HG03457 (cell line): ENCODE measurements around the gene TTR.

Experiments
- ATAC-seq: cut with Tn5 transposase; IDR thresholded peaks from one replicate; pipeline ENCODE4 v1.9.1; 2021; ENCODE audit warnings: moderate number of reproducible peaks; ENCODE audit not compliant: unreplicated experiment

The TTR gene

GRCh38 chr18:31612124-31612523, 20.4 kb downstream of the TTR start:
- ATAC-seq, result no peak

- no peak for ATAC-seq
Observed at GRCh38 chr18:31614044-31614443, 22.4 kb downstream of the TTR start.

- ATAC-seq, result no peak
Observed at GRCh38 chr18:31616586-31616985, 24.9 kb downstream of the TTR start.

GRCh38 chr18:31617031-31617717, 25.5 kb downstream of the TTR start:
- ATAC-seq, result no peak

GRCh38 chr18:31618801-31619200, 27.1 kb downstream of the TTR start:
- no peak for ATAC-seq

- no peak for ATAC-seq
Observed at GRCh38 chr18:31619291-31619690, 27.6 kb downstream of the TTR start.

GRCh38 chr18:31624892-31625640, 33.4 kb downstream of the TTR start:
- ATAC-seq, result no peak

GRCh38 chr18:31626409-31626808, 34.7 kb downstream of the TTR start:
- no peak for ATAC-seq

GRCh38 chr18:31630549-31630948, 38.9 kb downstream of the TTR start:
- no peak for ATAC-seq

GRCh38 chr18:31631526-31631925, 39.8 kb downstream of the TTR start:
- no peak for ATAC-seq

- no peak for ATAC-seq
Observed at GRCh38 chr18:31632356-31632755, 40.7 kb downstream of the TTR start.

- peak; percentile 12 for ATAC-seq
Observed at GRCh38 chr18:31633392-31634330, 42.0 kb downstream of the TTR start.

- peak; percentile 94 for ATAC-seq
Observed at GRCh38 chr18:31634331-31634713, 42.6 kb downstream of the TTR start.

GRCh38 chr18:31636387-31636786, 44.7 kb downstream of the TTR start:
- ATAC-seq, result no peak

- ATAC-seq, result no peak
Observed at GRCh38 chr18:31637445-31637844, 45.8 kb downstream of the TTR start.

- no peak for ATAC-seq
Observed at GRCh38 chr18:31643003-31643402, 51.3 kb downstream of the TTR start.

- ATAC-seq, result no peak
Observed at GRCh38 chr18:31645411-31645810, 53.7 kb downstream of the TTR start.

GRCh38 chr18:31646332-31647126, 54.9 kb downstream of the TTR start:
- peak; percentile 29 for ATAC-seq

GRCh38 chr18:31647127-31647753, 55.6 kb downstream of the TTR start:
- ATAC-seq, result no peak
